GM19193 (cell line): ENCODE data around the gene MED22.

ENCODE experiments used
- POLR2A ChIP-seq: IDR thresholded peaks from 4 replicates; pipeline ENCODE4 v1.6.1; 2011; ENCODE audit not compliant: insufficient read depth, insufficient read length; ENCODE audit errors: extremely low read depth

MED22 gene

GRCh38 chr9:133349965-133350616 lies 2.2 kb upstream of the MED22 start:
- no peak for TF ChIP-seq POLR2A

GRCh38 chr9:133348718-133349573 lies 1.0 kb upstream of the MED22 start:
- TF ChIP-seq POLR2A: no peak

- TF ChIP-seq POLR2A: no peak
Observed at GRCh38 chr9:133347515-133347984, 381 bp downstream of the MED22 start.

- TF ChIP-seq POLR2A: no peak
Observed at GRCh38 chr9:133346021-133346785, 1.7 kb downstream of the MED22 start.

- no peak for TF ChIP-seq POLR2A
Observed at GRCh38 chr9:133345596-133345995, 2.3 kb downstream of the MED22 start.

- no peak for TF ChIP-seq POLR2A
Observed at GRCh38 chr9:133344979-133345378, 3.0 kb downstream of the MED22 start.

- TF ChIP-seq POLR2A: no peak
Observed at GRCh38 chr9:133344071-133344470, 3.9 kb downstream of the MED22 start.

GRCh38 chr9:133342570-133342969 lies 5.4 kb downstream of the MED22 start:
- no peak for TF ChIP-seq POLR2A

- TF ChIP-seq POLR2A: no peak
Observed at GRCh38 chr9:133342069-133342406, 5.9 kb downstream of the MED22 start.

GRCh38 chr9:133341369-133342068 lies 6.4 kb downstream of the MED22 start:
- no peak for TF ChIP-seq POLR2A

GRCh38 chr9:133340916-133341315 lies 7.0 kb downstream of the MED22 start:
- TF ChIP-seq POLR2A: no peak

GRCh38 chr9:133340256-133340655 lies 7.7 kb downstream of the MED22 start:
- no peak for TF ChIP-seq POLR2A

GRCh38 chr9:133339641-133340040 lies 8.3 kb downstream of the MED22 start:
- TF ChIP-seq POLR2A: no peak

- TF ChIP-seq POLR2A: peak; percentile 76
Observed at GRCh38 chr9:133335924-133336811, 11.8 kb downstream of the MED22 start, which contains the start of gene SURF6. Gene SURF6, minus strand, starts transcription at chr9:133336188. Its CDS starts 56 bp downstream, at chr9:133336132.

GRCh38 chr9:133334161-133334560 lies 13.8 kb downstream of the MED22 start:
- TF ChIP-seq POLR2A: no peak

- no peak for TF ChIP-seq POLR2A
Observed at GRCh38 chr9:133333566-133333965, 14.4 kb downstream of the MED22 start.
